HG03442 (cell line): ENCODE measurements around the gene SORCS2.

Source experiments
- ATAC-seq: cut with Tn5 transposase; IDR thresholded peaks from one replicate; pipeline ENCODE4 v1.9.1; 2021; ENCODE audit warnings: mild to moderate bottlenecking, moderate library complexity; ENCODE audit not compliant: unreplicated experiment

Gene SORCS2

GRCh38 chr4:7621252-7622035 lies 429.1 kb downstream of the SORCS2 start:
- no peak for ATAC-seq

GRCh38 chr4:7622371-7622770 lies 430.0 kb downstream of the SORCS2 start:
- ATAC-seq: no peak

- ATAC-seq: no peak
These were observed 431.1 kb downstream of the SORCS2 start for GRCh38 chr4:7623468-7623867.

GRCh38 chr4:7624396-7624980 lies 432.1 kb downstream of the SORCS2 start:
- ATAC-seq: no peak

GRCh38 chr4:7625071-7625470 lies 432.7 kb downstream of the SORCS2 start:
- no peak for ATAC-seq

GRCh38 chr4:7626531-7626930 lies 434.2 kb downstream of the SORCS2 start:
- no peak for ATAC-seq

GRCh38 chr4:7627251-7628250 lies 435.2 kb downstream of the SORCS2 start:
- no peak for ATAC-seq

GRCh38 chr4:7628432-7628831 lies 436.1 kb downstream of the SORCS2 start:
- no peak for ATAC-seq

- ATAC-seq: no peak
These were observed 437.3 kb downstream of the SORCS2 start for GRCh38 chr4:7629501-7630254.

GRCh38 chr4:7630568-7631287 lies 438.4 kb downstream of the SORCS2 start:
- no peak for ATAC-seq

- no peak for ATAC-seq
These were observed 439.1 kb downstream of the SORCS2 start for GRCh38 chr4:7631288-7632014.

GRCh38 chr4:7632341-7632740 lies 440.0 kb downstream of the SORCS2 start:
- no peak for ATAC-seq

GRCh38 chr4:7632971-7633370 lies 440.6 kb downstream of the SORCS2 start:
- ATAC-seq: no peak

- no peak for ATAC-seq
These were observed 442.4 kb downstream of the SORCS2 start for GRCh38 chr4:7634661-7635251.

- ATAC-seq: no peak
These were observed 443.3 kb downstream of the SORCS2 start for GRCh38 chr4:7635445-7636239.

GRCh38 chr4:7636240-7636508 lies 443.8 kb downstream of the SORCS2 start:
- no peak for ATAC-seq

GRCh38 chr4:7637139-7637538 lies 444.8 kb downstream of the SORCS2 start:
- no peak for ATAC-seq

- no peak for ATAC-seq
These were observed 445.6 kb downstream of the SORCS2 start for GRCh38 chr4:7637971-7638370.
